IMR-90 (cell line): ENCODE results near the gene ERBB4.

Experiments used
- BHLHE40 ChIP-seq: fragments of 150-350 bp; IDR thresholded peaks from 2 replicates; pipeline ENCODE4 v1.6.1; 2016; ENCODE audit warnings: mild to moderate bottlenecking, low read depth, low read length
- CEBPB ChIP-seq: IDR thresholded peaks from 2 replicates; pipeline ENCODE4 v1.6.1; 2012; ENCODE audit warnings: low read depth, low read length, improper control_type of control experiment
- FOS ChIP-seq: fragments of 150-350 bp; IDR thresholded peaks from 2 replicates; pipeline ENCODE4 v1.6.1; 2016; ENCODE audit warnings: low read depth, low read length
- MAFK ChIP-seq: IDR thresholded peaks from 2 replicates; pipeline ENCODE4 v1.6.1; 2012; ENCODE audit warnings: low read depth, low read length, improper control_type of control experiment
- MAZ ChIP-seq: IDR thresholded peaks from 2 replicates; pipeline ENCODE4 v1.6.1; 2012; ENCODE audit warnings: low read depth, mild to moderate bottlenecking, low read length, improper control_type of control experiment, moderate library complexity, borderline replicate concordance
- MXI1 ChIP-seq: IDR thresholded peaks from 2 replicates; pipeline ENCODE4 v1.6.1; 2012; ENCODE audit warnings: low read depth, mild to moderate bottlenecking, low read length, moderate library complexity, borderline replicate concordance
- POLR2A ChIP-seq: IDR thresholded peaks from 2 replicates; pipeline ENCODE4 v1.6.1; 2012; ENCODE audit warnings: mild to moderate bottlenecking, low read depth, low read length
- SMC3 ChIP-seq: fragments of 150-350 bp; IDR thresholded peaks from 2 replicates; pipeline ENCODE4 v1.6.1; 2016; ENCODE audit warnings: low read depth, mild to moderate bottlenecking, antibody characterized with exemption, low read length, moderate library complexity
- TF ChIP-seq, protein P1 (sequence below): conservative IDR thresholded peaks from 2 replicates; pipeline ENCODE4 v1.5.1; 2012; ENCODE audit warnings: mild to moderate bottlenecking, low read depth, low read length, improper control_type of control experiment

DNA sequence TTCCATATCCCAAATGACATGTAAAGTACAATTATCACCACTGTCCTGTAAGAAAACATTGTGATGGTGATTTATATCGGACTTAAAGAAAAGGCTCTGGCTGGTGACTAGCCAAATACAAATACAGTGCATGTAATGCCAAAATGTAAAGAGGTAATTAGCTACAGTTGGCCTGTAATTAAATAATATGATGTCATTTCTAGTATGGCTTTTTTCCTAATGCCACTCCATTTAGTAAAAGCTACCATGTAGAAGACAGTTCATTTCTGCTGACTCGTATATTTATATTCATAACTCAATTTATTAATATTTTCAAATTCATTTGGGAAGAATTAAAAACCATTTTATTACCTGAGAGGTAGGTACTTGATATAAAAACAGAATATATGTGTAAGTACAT lies 815.7 kb downstream of the ERBB4 start:
- TF ChIP-seq, protein P1, sequence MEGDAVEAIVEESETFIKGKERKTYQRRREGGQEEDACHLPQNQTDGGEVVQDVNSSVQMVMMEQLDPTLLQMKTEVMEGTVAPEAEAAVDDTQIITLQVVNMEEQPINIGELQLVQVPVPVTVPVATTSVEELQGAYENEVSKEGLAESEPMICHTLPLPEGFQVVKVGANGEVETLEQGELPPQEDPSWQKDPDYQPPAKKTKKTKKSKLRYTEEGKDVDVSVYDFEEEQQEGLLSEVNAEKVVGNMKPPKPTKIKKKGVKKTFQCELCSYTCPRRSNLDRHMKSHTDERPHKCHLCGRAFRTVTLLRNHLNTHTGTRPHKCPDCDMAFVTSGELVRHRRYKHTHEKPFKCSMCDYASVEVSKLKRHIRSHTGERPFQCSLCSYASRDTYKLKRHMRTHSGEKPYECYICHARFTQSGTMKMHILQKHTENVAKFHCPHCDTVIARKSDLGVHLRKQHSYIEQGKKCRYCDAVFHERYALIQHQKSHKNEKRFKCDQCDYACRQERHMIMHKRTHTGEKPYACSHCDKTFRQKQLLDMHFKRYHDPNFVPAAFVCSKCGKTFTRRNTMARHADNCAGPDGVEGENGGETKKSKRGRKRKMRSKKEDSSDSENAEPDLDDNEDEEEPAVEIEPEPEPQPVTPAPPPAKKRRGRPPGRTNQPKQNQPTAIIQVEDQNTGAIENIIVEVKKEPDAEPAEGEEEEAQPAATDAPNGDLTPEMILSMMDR = no peak
- no peak for TF ChIP-seq CEBPB
- TF ChIP-seq MAZ = no peak
- no peak for TF ChIP-seq MXI1
- TF ChIP-seq BHLHE40 = no peak
- TF ChIP-seq MAFK = peak; percentile 76
- TF ChIP-seq POLR2A = no peak
- no peak for TF ChIP-seq SMC3
- TF ChIP-seq FOS = no peak
